Stomach (tissue), 9 donors: ENCODE data around the gene DISC1. TPM values are rescaled to one million over a fixed set of nuclear protein-coding genes. Genes with fewer than 3 reads are reported as not detected.

Experiments
- DNase-seq, 2 donors: peaks; one replicate each; pipeline versions ENCODE4 v3.0.0 to v3.0.0-alpha.2; 2013 to 2019
- H3K27ac ChIP-seq, 5 donors: fragments of 200-600 bp in 4 of 5; sonication (generic) in 4 of 5; one replicate each; pipeline ENCODE4 v1.5.1; 2013 to 2019; ENCODE audit warnings: mild to moderate bottlenecking in 1 of 5, moderate library complexity in 1 of 5
- H3K27me3 ChIP-seq, 3 donors: fragments of 200-600 bp; sonication (generic); one replicate each; pipeline ENCODE4 v1.5.1; 2017 to 2019; ENCODE audit warnings: mixed run types in 1 of 3
- H3K36me3 ChIP-seq, 4 donors: fragments of 200-600 bp; sonication (generic); 1 replicate in 3 of 4; 2 replicates in 1 of 4; pipeline ENCODE4 v1.5.1; 2016 to 2019
- H3K4me1 ChIP-seq, 4 donors: fragments of 200-600 bp; sonication (generic); one replicate each; pipeline ENCODE4 v1.5.1; 2016 to 2019
- H3K4me3 ChIP-seq, 4 donors: fragments of 200-600 bp; sonication (generic) in 3 of 4; one replicate each; pipeline ENCODE4 v1.5.1; 2016 to 2019; ENCODE audit warnings: mild to moderate bottlenecking in 1 of 4
- H3K9me3 ChIP-seq, 4 donors: fragments of 200-600 bp; sonication (generic); one replicate each; pipeline ENCODE4 v1.5.1; 2016 to 2019
- EP300 ChIP-seq: sonication (generic); formaldehyde crosslinking; IDR thresholded peaks from one replicate; pipeline ENCODE4 v1.6.1; 2017; ENCODE audit warnings: antibody characterized with exemption
- POLR2A ChIP-seq, 4 donors: fragments of 450-650 bp; IDR thresholded peaks; one replicate each; pipeline ENCODE4 v1.6.1; 2016; ENCODE audit warnings: antibody characterized with exemption in 4 of 4, control low read depth in 2 of 4, mild to moderate bottlenecking in 1 of 4, moderate library complexity in 1 of 4
- POLR2AphosphoS5 ChIP-seq, 3 donors: sonication (generic); formaldehyde crosslinking; IDR thresholded peaks; one replicate each; pipeline ENCODE4 v1.6.1; 2016; ENCODE audit warnings: antibody characterized with exemption in 3 of 3
- WGBS, 5 donors: extraction: QIAGEN DNeasy Blood & Tissue Kit in 3 of 5; methylation state at CpG; one replicate each; pipeline versions ENCODE4 v1.1.5 to v1.1.7; 2013 to 2018; 5-methylcytosine and 5-hydroxymethylcytosine counted together
- intact Hi-C: fragments of 100-400 bp; cut with DNase I; formaldehyde crosslinking; loops from one replicate; pipeline ENCODE4 v1.15.1; 2023; ENCODE audit warnings: low total_unique reads
- polyA plus RNA-seq, 3 donors: library from polyadenylated mRNA; stranded (reverse); fragments of 200-250 nt; gene quantifications; one replicate each; pipeline ENCODE4 v1.2.3, GENCODE V29; 2013
- total RNA-seq, 5 donors: library from RNA; depleted of rRNA; stranded (reverse); fragments of >200 nt; gene quantifications; one replicate each; pipeline versions ENCODE4 v1.1.0 to v1.2.3, GENCODE V29; 2014 to 2016
- TF ChIP-seq, protein P1 (sequence below), 7 experiments: fragments of 450-650 bp in 4 of 7; fragments of 200-600 bp in 3 of 7; sonication (generic) in 3 of 7; IDR thresholded peaks; one replicate each; pipeline ENCODE4 v1.5.1; 2016 to 2019; ENCODE audit warnings: antibody characterized with exemption in 7 of 7, control low read depth in 2 of 7, mild to moderate bottlenecking in 1 of 7
- donor health status: healthy with polysubstance abuse.
- donor health status: Bipolar disorder and iron deficiency.
- donor health status: healthy.

DISC1 gene
- total and polyA plus RNA-seq, 8 donors = 0.43 to 29.8 (median 1.6) TPM

DNA sequence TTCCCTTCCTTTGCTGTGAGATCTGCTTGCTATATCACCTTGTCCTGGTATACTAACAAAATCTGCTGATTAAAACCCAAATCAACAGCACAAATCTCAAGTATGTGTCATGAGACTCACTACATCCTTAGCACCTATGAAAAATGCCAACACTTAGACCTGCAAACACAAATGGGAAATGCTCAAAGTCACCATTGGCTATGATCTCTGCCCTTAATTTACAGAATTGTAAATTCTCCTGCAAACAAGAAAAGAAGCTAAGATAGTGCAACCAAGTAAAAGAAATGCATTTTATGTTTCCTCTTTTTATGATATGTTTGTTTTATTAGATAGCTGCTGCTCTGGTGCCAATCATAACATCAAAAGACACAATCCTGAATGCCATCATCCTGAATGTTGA lies 80.8 kb downstream of the DISC1 start:
- Histone ChIP-seq H3K27me3 (no peaks in the 10 kb centered on the region), H3K36me3 (peaks cover 0 to 3% (median 0%) of the 10 kb centered on the region in 4 donors), H3K4me1 (peaks cover 0 to 3% (median 0%) of the 10 kb centered on the region in 4 donors), H3K27ac (no peak overlapping the region), H3K9me3 (no peaks in the 10 kb centered on the region), H3K4me3 (no peak overlapping the region)
- intact Hi-C loops = no loop called here
- TF ChIP-seq POLR2AphosphoS5 (IDR thresholded peaks at IDR 0.05) = no peak
- no peak for DNase-seq

DNA sequence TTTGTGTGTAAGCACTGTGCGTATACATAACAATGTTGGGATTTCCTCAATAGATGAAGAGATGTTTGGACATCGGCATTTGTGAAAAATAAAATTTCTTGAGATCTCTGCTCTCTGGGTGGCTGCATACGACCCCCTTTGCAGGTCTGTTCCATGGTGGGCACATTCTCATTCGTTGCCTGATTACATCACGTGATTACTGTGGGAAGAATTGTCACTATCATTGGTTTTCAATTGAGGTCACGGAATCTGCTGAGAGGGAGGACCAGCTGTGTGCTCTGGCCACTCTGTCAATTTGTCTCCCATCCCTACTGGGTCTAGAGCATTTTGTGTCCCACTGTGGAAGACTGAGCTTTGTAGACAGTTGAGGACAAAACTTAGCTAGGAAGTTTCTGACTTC lies 81.8 kb downstream of the DISC1 start:
- Histone ChIP-seq H3K27ac (no peak overlapping the region), H3K36me3 (no peaks in the 10 kb centered on the region), H3K4me3 (no peak overlapping the region), H3K4me1 (peaks cover 0 to 3% (median 0%) of the 10 kb centered on the region in 4 donors), H3K27me3 (no peaks in the 10 kb centered on the region), H3K9me3 (no peaks in the 10 kb centered on the region)
- TF ChIP-seq POLR2AphosphoS5 (IDR thresholded peaks at IDR 0.05) = no peak
- 88 to 95% (median 90%) methylated on average over 6 of the region's 6 CpGs for WGBS, 5 donors
- intact Hi-C loops = no loop called here
- DNase-seq = no peak

GRCh38 chr1:231714440-231714839 lies 87.8 kb downstream of the DISC1 start:
- H3K9me3 ChIP-seq = no peaks in the 10 kb centered on the region
- H3K4me3 ChIP-seq = no peak overlapping the region
- H3K36me3 ChIP-seq = no peaks in the 10 kb centered on the region
- DNase-seq = no peak
- H3K4me1 ChIP-seq = no peaks in the 10 kb centered on the region
- intact Hi-C loops = no loop called here
- TF ChIP-seq, protein P1, sequence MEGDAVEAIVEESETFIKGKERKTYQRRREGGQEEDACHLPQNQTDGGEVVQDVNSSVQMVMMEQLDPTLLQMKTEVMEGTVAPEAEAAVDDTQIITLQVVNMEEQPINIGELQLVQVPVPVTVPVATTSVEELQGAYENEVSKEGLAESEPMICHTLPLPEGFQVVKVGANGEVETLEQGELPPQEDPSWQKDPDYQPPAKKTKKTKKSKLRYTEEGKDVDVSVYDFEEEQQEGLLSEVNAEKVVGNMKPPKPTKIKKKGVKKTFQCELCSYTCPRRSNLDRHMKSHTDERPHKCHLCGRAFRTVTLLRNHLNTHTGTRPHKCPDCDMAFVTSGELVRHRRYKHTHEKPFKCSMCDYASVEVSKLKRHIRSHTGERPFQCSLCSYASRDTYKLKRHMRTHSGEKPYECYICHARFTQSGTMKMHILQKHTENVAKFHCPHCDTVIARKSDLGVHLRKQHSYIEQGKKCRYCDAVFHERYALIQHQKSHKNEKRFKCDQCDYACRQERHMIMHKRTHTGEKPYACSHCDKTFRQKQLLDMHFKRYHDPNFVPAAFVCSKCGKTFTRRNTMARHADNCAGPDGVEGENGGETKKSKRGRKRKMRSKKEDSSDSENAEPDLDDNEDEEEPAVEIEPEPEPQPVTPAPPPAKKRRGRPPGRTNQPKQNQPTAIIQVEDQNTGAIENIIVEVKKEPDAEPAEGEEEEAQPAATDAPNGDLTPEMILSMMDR (IDR thresholded peaks at IDR 0.05) = no peak
- no peak for TF ChIP-seq POLR2A (IDR thresholded peaks at IDR 0.05)
- TF ChIP-seq EP300 = no peak
- no peak for TF ChIP-seq POLR2AphosphoS5 (IDR thresholded peaks at IDR 0.05)
- H3K27ac ChIP-seq = no peak overlapping the region
- no peaks in the 10 kb centered on the region for H3K27me3 ChIP-seq

DNA sequence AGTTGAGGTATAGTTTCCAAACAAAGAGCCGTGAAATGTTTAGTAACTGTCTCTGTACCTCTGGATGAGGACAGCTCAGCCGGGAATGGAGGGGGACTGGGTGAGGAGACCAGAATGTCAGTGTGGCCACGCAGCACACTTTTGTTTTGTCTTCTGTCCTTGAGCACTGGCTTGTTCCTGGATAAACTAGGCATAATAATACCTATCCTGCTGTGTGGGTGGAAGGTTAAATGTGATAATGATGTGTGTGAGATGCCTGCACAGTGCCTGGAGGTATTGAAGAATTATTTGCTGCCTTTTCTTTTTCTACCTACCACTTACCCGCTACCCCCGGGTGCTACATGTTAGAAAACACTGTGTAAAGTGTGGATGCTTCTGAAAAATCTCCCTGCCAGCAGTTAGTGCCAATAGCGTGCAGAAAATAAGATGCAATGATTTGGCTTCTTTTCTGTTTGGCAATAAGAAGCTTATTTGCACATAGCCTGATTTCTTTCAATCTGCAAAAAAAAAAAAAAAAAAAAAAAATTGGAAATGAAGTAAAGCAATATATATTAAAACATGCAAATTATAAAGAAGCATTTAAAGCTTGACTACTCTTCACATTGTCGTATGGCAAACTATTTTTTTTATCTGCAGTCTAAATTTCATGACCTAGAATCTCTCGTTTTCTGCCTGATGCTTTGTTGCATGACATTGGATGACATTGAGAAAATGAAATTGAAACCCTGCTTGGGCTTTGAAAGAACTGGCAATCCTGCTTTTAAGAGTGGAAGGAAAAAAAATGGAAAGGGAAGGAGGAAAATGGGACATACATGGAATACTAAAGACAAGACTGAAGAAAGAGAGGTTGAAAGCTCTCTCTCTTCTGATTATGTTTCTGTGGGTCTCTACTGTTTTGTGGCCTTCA lies 89.5 kb downstream of the DISC1 start:
- H3K27me3 ChIP-seq = no peaks in the 10 kb centered on the region
- intact Hi-C loops = no loop called here
- TF ChIP-seq EP300 (no peak), POLR2AphosphoS5 (IDR thresholded peaks at IDR 0.05) (no peak), POLR2A (IDR thresholded peaks at IDR 0.05) (no peak)
- TF ChIP-seq, protein P1 (IDR thresholded peaks at IDR 0.05) = no peak
- WGBS, 5 donors = 82 to 90% (median 87%) methylated on average over 8 of the region's 8 CpGs
- no peaks in the 10 kb centered on the region for H3K36me3 ChIP-seq
- no peaks in the 10 kb centered on the region for H3K4me1 ChIP-seq
- H3K4me3 ChIP-seq = no peak overlapping the region
- H3K27ac ChIP-seq = no peak overlapping the region
- H3K9me3 ChIP-seq = no peaks in the 10 kb centered on the region
- no peak for DNase-seq

DNA sequence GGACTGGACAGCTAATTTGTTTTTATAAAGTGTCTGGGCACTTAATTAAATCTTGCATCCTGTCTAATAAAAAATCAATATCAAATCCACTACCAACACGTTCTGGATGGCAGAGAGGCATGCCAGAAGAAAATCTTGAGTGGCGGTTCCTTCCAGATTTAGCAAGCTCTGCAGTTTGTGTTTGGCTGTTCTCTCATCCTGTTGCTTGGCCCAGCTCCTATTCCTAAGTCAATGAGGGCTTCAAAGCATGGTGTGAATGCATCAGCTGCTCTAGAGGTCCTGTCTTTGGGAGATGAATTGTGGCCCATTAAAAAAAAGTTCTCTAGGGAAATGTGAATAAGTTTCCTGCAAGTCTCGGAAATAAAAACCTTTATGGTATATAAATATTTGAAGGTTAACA lies 90.3 kb downstream of the DISC1 start:
- no peaks in the 10 kb centered on the region for H3K4me1 ChIP-seq
- no peaks in the 10 kb centered on the region for H3K9me3 ChIP-seq
- no peaks in the 10 kb centered on the region for H3K27me3 ChIP-seq
- no peak for DNase-seq
- H3K4me3 ChIP-seq = no peak overlapping the region
- no peak for TF ChIP-seq POLR2A (IDR thresholded peaks at IDR 0.05)
- TF ChIP-seq, protein P1 (IDR thresholded peaks at IDR 0.05) = no peak
- TF ChIP-seq POLR2AphosphoS5 (IDR thresholded peaks at IDR 0.05) = no peak
- TF ChIP-seq EP300 = no peak
- H3K27ac ChIP-seq = no peak overlapping the region
- WGBS, 5 donors = 69 to 88% (median 82%) methylated on average over 3 of the region's 3 CpGs
- intact Hi-C loops = no loop called here
- no peaks in the 10 kb centered on the region for H3K36me3 ChIP-seq
